IPS-18a (cell line): ENCODE measurements around the gene WBP1.

ENCODE experiments used
- H3K27ac ChIP-seq: one replicate; pipeline ENCODE4 v1.5.1; 2013; ENCODE audit warnings: low read length
- H3K27me3 ChIP-seq: one replicate; pipeline ENCODE4 v1.6.1; 2013; ENCODE audit warnings: mild to moderate bottlenecking, low read length; ENCODE audit not compliant: control insufficient read depth, insufficient read depth
- H3K36me3 ChIP-seq: one replicate; pipeline ENCODE4 v1.6.1; 2013; ENCODE audit warnings: low read depth, low read length; ENCODE audit not compliant: control insufficient read depth
- H3K4me1 ChIP-seq: one replicate; pipeline ENCODE4 v1.6.1; 2013; ENCODE audit warnings: low read depth, low read length; ENCODE audit not compliant: control insufficient read depth
- H3K4me3 ChIP-seq: one replicate; pipeline ENCODE4 v1.5.1; 2013; ENCODE audit warnings: low read length
- H3K9ac ChIP-seq: one replicate; pipeline ENCODE4 v1.6.1; 2013; ENCODE audit warnings: mild to moderate bottlenecking, low read length, moderate library complexity
- H3K9me3 ChIP-seq: one replicate; pipeline ENCODE4 v1.6.1; 2013; ENCODE audit warnings: low read depth, low read length; ENCODE audit not compliant: control insufficient read depth

WBP1 gene

GRCh38 chr2:74458132-74458937 is at the start of gene WBP1:
Gene WBP1, plus strand, starts transcription at chr2:74458438. Its CDS starts 165 bp downstream, at chr2:74458603.
- Histone ChIP-seq H3K4me1 (peaks cover 6% of the 10 kb centered on the region), H3K27ac (peak within 1 kb of the TSS; percentile 56), H3K27me3 (no peaks in the 10 kb centered on the region), H3K9me3 (no peaks in the 10 kb centered on the region), H3K4me3 (peak within 1 kb of the TSS; percentile 74), H3K36me3 (peaks cover 24% of the 10 kb centered on the region), H3K9ac (peak within 1 kb of the TSS; percentile 86)

- H3K36me3 ChIP-seq: no peaks in the 10 kb centered on the region
- H3K4me3 ChIP-seq: no peak overlapping the region
- no peaks in the 10 kb centered on the region for H3K4me1 ChIP-seq
- no peak overlapping the region for H3K27ac ChIP-seq
- peaks cover 1% of the 10 kb centered on the region for H3K27me3 ChIP-seq
- no peak overlapping the region for H3K9ac ChIP-seq
- H3K9me3 ChIP-seq: no peaks in the 10 kb centered on the region
Observed at GRCh38 chr2:74413001-74413698, 45.1 kb upstream of the WBP1 start.

- Histone ChIP-seq H3K4me3 (no peak overlapping the region), H3K9me3 (no peaks in the 10 kb centered on the region), H3K36me3 (no peaks in the 10 kb centered on the region), H3K4me1 (no peaks in the 10 kb centered on the region), H3K27me3 (no peaks in the 10 kb centered on the region), H3K27ac (no peak overlapping the region), H3K9ac (no peak overlapping the region)
Observed at GRCh38 chr2:74414441-74414840, 43.8 kb upstream of the WBP1 start.

GRCh38 chr2:74414881-74415761 is 43.1 kb upstream of the WBP1 start:
- H3K27ac ChIP-seq: no peak overlapping the region
- H3K4me3 ChIP-seq: no peak overlapping the region
- no peak overlapping the region for H3K9ac ChIP-seq
- peaks cover 1% of the 10 kb centered on the region for H3K27me3 ChIP-seq
- no peaks in the 10 kb centered on the region for H3K9me3 ChIP-seq
- no peaks in the 10 kb centered on the region for H3K36me3 ChIP-seq
- H3K4me1 ChIP-seq: no peaks in the 10 kb centered on the region

- Histone ChIP-seq H3K9ac (no peak overlapping the region), H3K27ac (no peak overlapping the region), H3K4me1 (no peaks in the 10 kb centered on the region), H3K36me3 (no peaks in the 10 kb centered on the region), H3K27me3 (peaks cover 5% of the 10 kb centered on the region), H3K9me3 (no peaks in the 10 kb centered on the region), H3K4me3 (no peak overlapping the region)
Observed at GRCh38 chr2:74415762-74416395, 42.4 kb upstream of the WBP1 start.

GRCh38 chr2:74416778-74417177 is 41.5 kb upstream of the WBP1 start:
- no peak overlapping the region for H3K4me3 ChIP-seq
- H3K9ac ChIP-seq: no peak overlapping the region
- H3K9me3 ChIP-seq: no peaks in the 10 kb centered on the region
- H3K27me3 ChIP-seq: peaks cover 5% of the 10 kb centered on the region
- H3K36me3 ChIP-seq: no peaks in the 10 kb centered on the region
- no peak overlapping the region for H3K27ac ChIP-seq
- H3K4me1 ChIP-seq: no peaks in the 10 kb centered on the region

- no peak overlapping the region for H3K4me3 ChIP-seq
- H3K4me1 ChIP-seq: no peaks in the 10 kb centered on the region
- H3K27me3 ChIP-seq: peaks cover 5% of the 10 kb centered on the region
- no peak overlapping the region for H3K9ac ChIP-seq
- no peaks in the 10 kb centered on the region for H3K36me3 ChIP-seq
- no peaks in the 10 kb centered on the region for H3K9me3 ChIP-seq
- H3K27ac ChIP-seq: no peak overlapping the region
Observed at GRCh38 chr2:74417197-74417596, 41.0 kb upstream of the WBP1 start.

GRCh38 chr2:74417763-74418162 is 40.5 kb upstream of the WBP1 start:
- Histone ChIP-seq H3K36me3 (no peaks in the 10 kb centered on the region), H3K9me3 (no peaks in the 10 kb centered on the region), H3K4me1 (no peaks in the 10 kb centered on the region), H3K27me3 (peaks cover 7% of the 10 kb centered on the region), H3K4me3 (no peak overlapping the region), H3K9ac (no peak overlapping the region), H3K27ac (no peak overlapping the region)

- H3K27me3 ChIP-seq: peaks cover 12% of the 10 kb centered on the region
- H3K4me3 ChIP-seq: no peak overlapping the region
- no peaks in the 10 kb centered on the region for H3K4me1 ChIP-seq
- H3K9ac ChIP-seq: no peak overlapping the region
- H3K36me3 ChIP-seq: no peaks in the 10 kb centered on the region
- no peak overlapping the region for H3K27ac ChIP-seq
- no peaks in the 10 kb centered on the region for H3K9me3 ChIP-seq
Observed at GRCh38 chr2:74418312-74418711, 39.9 kb upstream of the WBP1 start.

- Histone ChIP-seq H3K27ac (no peak overlapping the region), H3K4me3 (no peak overlapping the region), H3K9me3 (no peaks in the 10 kb centered on the region), H3K27me3 (peaks cover 19% of the 10 kb centered on the region), H3K4me1 (no peaks in the 10 kb centered on the region), H3K9ac (no peak overlapping the region), H3K36me3 (no peaks in the 10 kb centered on the region)
Observed at GRCh38 chr2:74419345-74419744, 38.9 kb upstream of the WBP1 start.

GRCh38 chr2:74420006-74420405 is 38.2 kb upstream of the WBP1 start:
- H3K9me3 ChIP-seq: no peaks in the 10 kb centered on the region
- H3K36me3 ChIP-seq: peaks cover 4% of the 10 kb centered on the region
- H3K9ac ChIP-seq: no peak overlapping the region
- no peak overlapping the region for H3K27ac ChIP-seq
- no peaks in the 10 kb centered on the region for H3K4me1 ChIP-seq
- peaks cover 19% of the 10 kb centered on the region for H3K27me3 ChIP-seq
- no peak overlapping the region for H3K4me3 ChIP-seq
